ENCODE measurements around the gene A4GALT. TPM values are rescaled to one million over a fixed set of nuclear protein-coding genes. Genes with fewer than 3 reads are reported as not detected.

Gene A4GALT
- total RNA-seq, 1 experiment from 2014 or later = 6.9 TPM

DNA sequence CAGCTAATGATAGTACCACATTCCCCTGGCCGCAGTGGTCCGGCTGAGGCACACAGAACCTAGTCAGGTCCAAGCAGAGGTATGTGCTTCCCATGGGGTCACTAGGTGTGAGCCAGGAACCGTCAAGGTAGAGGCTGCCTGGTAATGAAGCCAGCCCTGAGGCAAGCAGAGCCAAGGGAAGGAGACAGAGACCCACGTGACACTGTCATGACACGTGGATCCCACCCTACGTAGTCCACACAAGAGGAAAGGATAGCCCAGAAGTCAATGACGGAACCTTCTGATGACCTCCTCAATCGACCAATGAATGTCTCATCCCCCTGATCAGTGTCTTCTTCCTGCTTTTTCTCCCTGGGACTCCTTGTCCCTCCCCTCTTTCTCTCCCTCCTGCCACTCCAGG lies 19.0 kb downstream of the A4GALT start:
- ChIA-PET CTCF (no interaction called here), POLR2A (no interaction called here)
- Histone ChIP-seq H3K9me3 (ENCODE audit: control insufficient read depth, insufficient read depth, low read depth, low read length) (no peaks in the 10 kb centered on the region), H3K27ac (ENCODE audit: low read length) (no peak overlapping the region), H3K4me1 (ENCODE audit: control insufficient read depth, insufficient read depth, low read length) (peaks cover 3% of the 10 kb centered on the region), H3K4me3 (ENCODE audit: low read depth in 2 of 2, low read length in 2 of 2) (no peak overlapping the region), H3K36me3 (ENCODE audit: control insufficient read depth, insufficient read depth, low read length) (no peaks in the 10 kb centered on the region), H3K27me3 (ENCODE audit: control insufficient read depth, insufficient read depth, low read length) (no peaks in the 10 kb centered on the region)
- BruUV-seq (replicated peaks) = no TSS peak
- no peak for TF ChIP-seq POLR2AphosphoS5 (IDR thresholded peaks at IDR 0.05; ENCODE audit: low read depth, low read length)
- TF ChIP-seq, protein P1, sequence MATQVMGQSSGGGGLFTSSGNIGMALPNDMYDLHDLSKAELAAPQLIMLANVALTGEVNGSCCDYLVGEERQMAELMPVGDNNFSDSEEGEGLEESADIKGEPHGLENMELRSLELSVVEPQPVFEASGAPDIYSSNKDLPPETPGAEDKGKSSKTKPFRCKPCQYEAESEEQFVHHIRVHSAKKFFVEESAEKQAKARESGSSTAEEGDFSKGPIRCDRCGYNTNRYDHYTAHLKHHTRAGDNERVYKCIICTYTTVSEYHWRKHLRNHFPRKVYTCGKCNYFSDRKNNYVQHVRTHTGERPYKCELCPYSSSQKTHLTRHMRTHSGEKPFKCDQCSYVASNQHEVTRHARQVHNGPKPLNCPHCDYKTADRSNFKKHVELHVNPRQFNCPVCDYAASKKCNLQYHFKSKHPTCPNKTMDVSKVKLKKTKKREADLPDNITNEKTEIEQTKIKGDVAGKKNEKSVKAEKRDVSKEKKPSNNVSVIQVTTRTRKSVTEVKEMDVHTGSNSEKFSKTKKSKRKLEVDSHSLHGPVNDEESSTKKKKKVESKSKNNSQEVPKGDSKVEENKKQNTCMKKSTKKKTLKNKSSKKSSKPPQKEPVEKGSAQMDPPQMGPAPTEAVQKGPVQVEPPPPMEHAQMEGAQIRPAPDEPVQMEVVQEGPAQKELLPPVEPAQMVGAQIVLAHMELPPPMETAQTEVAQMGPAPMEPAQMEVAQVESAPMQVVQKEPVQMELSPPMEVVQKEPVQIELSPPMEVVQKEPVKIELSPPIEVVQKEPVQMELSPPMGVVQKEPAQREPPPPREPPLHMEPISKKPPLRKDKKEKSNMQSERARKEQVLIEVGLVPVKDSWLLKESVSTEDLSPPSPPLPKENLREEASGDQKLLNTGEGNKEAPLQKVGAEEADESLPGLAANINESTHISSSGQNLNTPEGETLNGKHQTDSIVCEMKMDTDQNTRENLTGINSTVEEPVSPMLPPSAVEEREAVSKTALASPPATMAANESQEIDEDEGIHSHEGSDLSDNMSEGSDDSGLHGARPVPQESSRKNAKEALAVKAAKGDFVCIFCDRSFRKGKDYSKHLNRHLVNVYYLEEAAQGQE (IDR thresholded peaks at IDR 0.05; ENCODE audit: insufficient read depth in 1 of 2, low read depth in 2 of 2, low read length in 1 of 2) = no peak
- TF ChIP-seq, protein P2, sequence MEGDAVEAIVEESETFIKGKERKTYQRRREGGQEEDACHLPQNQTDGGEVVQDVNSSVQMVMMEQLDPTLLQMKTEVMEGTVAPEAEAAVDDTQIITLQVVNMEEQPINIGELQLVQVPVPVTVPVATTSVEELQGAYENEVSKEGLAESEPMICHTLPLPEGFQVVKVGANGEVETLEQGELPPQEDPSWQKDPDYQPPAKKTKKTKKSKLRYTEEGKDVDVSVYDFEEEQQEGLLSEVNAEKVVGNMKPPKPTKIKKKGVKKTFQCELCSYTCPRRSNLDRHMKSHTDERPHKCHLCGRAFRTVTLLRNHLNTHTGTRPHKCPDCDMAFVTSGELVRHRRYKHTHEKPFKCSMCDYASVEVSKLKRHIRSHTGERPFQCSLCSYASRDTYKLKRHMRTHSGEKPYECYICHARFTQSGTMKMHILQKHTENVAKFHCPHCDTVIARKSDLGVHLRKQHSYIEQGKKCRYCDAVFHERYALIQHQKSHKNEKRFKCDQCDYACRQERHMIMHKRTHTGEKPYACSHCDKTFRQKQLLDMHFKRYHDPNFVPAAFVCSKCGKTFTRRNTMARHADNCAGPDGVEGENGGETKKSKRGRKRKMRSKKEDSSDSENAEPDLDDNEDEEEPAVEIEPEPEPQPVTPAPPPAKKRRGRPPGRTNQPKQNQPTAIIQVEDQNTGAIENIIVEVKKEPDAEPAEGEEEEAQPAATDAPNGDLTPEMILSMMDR (IDR thresholded peaks at IDR 0.05) = no peak
- DNase-seq (ENCODE audit: low read depth, low spot score) = no peak
- ATAC-seq = no peak
- intact Hi-C loops (cut with micrococcal nuclease; ENCODE audit: unreplicated experiment) = no loop called here
- in situ Hi-C loops (cut with HindIII; ENCODE audit: low pct_unique_long_range_greater_than_20kb, low sequenced_read_pairs) = no loop called here

DNA sequence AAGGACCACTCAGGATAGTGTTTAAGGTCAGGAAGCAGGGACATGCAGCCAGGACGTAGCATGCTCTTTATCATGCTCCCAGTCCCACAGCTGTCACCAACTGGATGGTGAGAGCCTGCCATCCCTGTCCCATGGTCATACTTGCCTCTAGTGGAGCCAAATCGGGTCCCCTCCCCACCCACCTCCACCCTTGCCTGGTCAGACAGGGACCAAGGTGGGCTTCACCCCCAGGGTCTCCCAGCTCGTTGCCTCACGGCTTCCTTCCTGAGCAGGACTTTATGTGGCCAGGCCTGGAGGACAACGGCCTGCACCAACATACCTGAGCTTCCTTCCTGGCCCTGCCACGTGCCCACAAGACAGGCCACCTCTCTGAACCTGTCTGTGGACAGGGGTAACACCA lies 19.8 kb downstream of the A4GALT start:
- intact Hi-C loops (cut with micrococcal nuclease; ENCODE audit: unreplicated experiment) (no loop called here), in situ Hi-C loops (cut with HindIII; ENCODE audit: low pct_unique_long_range_greater_than_20kb, low sequenced_read_pairs) (no loop called here)
- H3K36me3 ChIP-seq (ENCODE audit: control insufficient read depth, insufficient read depth, low read length) = no peaks in the 10 kb centered on the region
- no peak overlapping the region for H3K27ac ChIP-seq (ENCODE audit: low read length)
- CTCF ChIA-PET = no interaction called here
- peaks cover 3% of the 10 kb centered on the region for H3K4me1 ChIP-seq (ENCODE audit: control insufficient read depth, insufficient read depth, low read length)
- H3K9me3 ChIP-seq (ENCODE audit: control insufficient read depth, insufficient read depth, low read depth, low read length) = no peaks in the 10 kb centered on the region
- TF ChIP-seq, protein P2 (IDR thresholded peaks at IDR 0.05) = no peak
- TF ChIP-seq, protein P1 (IDR thresholded peaks at IDR 0.05; ENCODE audit: insufficient read depth in 1 of 2, low read depth in 2 of 2, low read length in 1 of 2) = no peak
- ATAC-seq (no peak), DNase-seq (ENCODE audit: low read depth, low spot score) (no peak)
- BruUV-seq (replicated peaks) = no TSS peak
- no peak overlapping the region for H3K4me3 ChIP-seq (ENCODE audit: low read depth in 2 of 2, low read length in 2 of 2)
- no peaks in the 10 kb centered on the region for H3K27me3 ChIP-seq (ENCODE audit: control insufficient read depth, insufficient read depth, low read length)
- POLR2A ChIA-PET = interaction anchor here (0.5 kb wide), 1 partner anchor 77 kb away, joined by 6 read pairs; no protein-coding TSS in a partner anchor
